Thyroid gland (tissue), 4 donors: ENCODE measurements around the gene VSTM1. TPM values are rescaled to one million over a fixed set of nuclear protein-coding genes. Genes with fewer than 3 reads are reported as not detected.
"Not testable (repeated sequence)": the region's sequence is repeated elsewhere in the genome, so short reads cannot be mapped to it uniquely, and the experiment has no call there.

Source experiments
- DNase-seq, 2 donors: peaks; one replicate each; pipeline ENCODE4 v3.0.0-alpha.2; 2019
- H3K27ac ChIP-seq, 3 donors: fragments of 200-600 bp; sonication (generic); 1 replicate in 2 of 3; 2 replicates in 1 of 3; pipeline ENCODE4 v1.5.1; 2016 to 2019; ENCODE audit warnings: mild to moderate bottlenecking in 1 of 3, moderate library complexity in 1 of 3
- H3K27me3 ChIP-seq: fragments of 200-600 bp; sonication (generic); one replicate; pipeline ENCODE4 v1.5.1; 2019
- H3K36me3 ChIP-seq, 2 donors: fragments of 200-600 bp; sonication (generic); one replicate each; pipeline ENCODE4 v1.5.1; 2016 to 2019
- H3K4me1 ChIP-seq, 2 donors: fragments of 200-600 bp; sonication (generic); one replicate each; pipeline ENCODE4 v1.5.1; 2017 to 2019
- H3K4me3 ChIP-seq, 3 donors: fragments of 200-600 bp; sonication (generic); replicated peaks in 1 of 3; 1 replicate in 2 of 3; 2 replicates in 1 of 3; pipeline ENCODE4 v1.5.1; 2016; ENCODE audit warnings: mild to moderate bottlenecking in 1 of 3
- H3K9me3 ChIP-seq: fragments of 200-600 bp; sonication (generic); one replicate; pipeline ENCODE4 v1.5.1; 2017
- CTCF ChIP-seq, 6 experiments: fragments of 200-600 bp in 3 of 6; fragments of 450-650 bp in 3 of 6; sonication (generic) in 3 of 6; IDR thresholded peaks; one replicate each; pipeline ENCODE4 v1.5.1; 2016 to 2019; ENCODE audit warnings: antibody characterized with exemption in 6 of 6, mild to moderate bottlenecking in 2 of 6, inconsistent platforms in 1 of 6, moderate library complexity in 1 of 6
- POLR2A ChIP-seq, 2 donors: fragments of 450-650 bp; IDR thresholded peaks; one replicate each; pipeline ENCODE4 v1.6.1; 2017; ENCODE audit warnings: antibody characterized with exemption in 2 of 2, mild to moderate bottlenecking in 2 of 2, moderate library complexity in 1 of 2
- WGBS, 2 donors: methylation state at CpG; one replicate each; pipeline ENCODE4 v1.1.5; 2017; 5-methylcytosine and 5-hydroxymethylcytosine counted together
- intact Hi-C: fragments of 100-400 bp; cut with DNase I; formaldehyde crosslinking; loops from one replicate; pipeline ENCODE4 v1.15.1; 2023
- total RNA-seq, 4 donors: library from RNA; depleted of rRNA; stranded (reverse); fragments of >200 nt; gene quantifications; one replicate each; pipeline ENCODE4 v1.2.3, GENCODE V29; 2016

Gene VSTM1
- total RNA-seq, 4 donors from 2014 or later, result not detected

- intact Hi-C loops, result no loop called here
- Histone ChIP-seq H3K4me3 (no peak overlapping the region), H3K9me3 (no peaks in the 10 kb centered on the region), H3K4me1 (peaks cover 15% of the 10 kb centered on the region in 2 donors), H3K27ac (no peak overlapping the region), H3K27me3 (peaks cover 4% of the 10 kb centered on the region), H3K36me3 (no peaks in the 10 kb centered on the region)
- 83 to 86% methylated on average over 12 of the region's 12 CpGs for WGBS, 2 donors
- no peak for DNase-seq
- TF ChIP-seq CTCF (IDR thresholded peaks at IDR 0.05), result no peak
- TF ChIP-seq POLR2A (IDR thresholded peaks at IDR 0.05), result no peak
These were observed 35.6 kb upstream of the VSTM1 start for GRCh38 chr19:54099190-54099902.

- Histone ChIP-seq H3K27ac (no peak overlapping the region), H3K27me3 (peaks cover 4% of the 10 kb centered on the region), H3K4me3 (no peak overlapping the region), H3K36me3 (no peaks in the 10 kb centered on the region), H3K4me1 (peaks cover 5 to 8% of the 10 kb centered on the region in 2 donors), H3K9me3 (no peaks in the 10 kb centered on the region)
- WGBS, 2 donors, result 13 to 17% methylated on average over 13 of the region's 14 CpGs
- intact Hi-C loops, result no loop called here
- TF ChIP-seq POLR2A (IDR thresholded peaks at IDR 0.05) (no peak), CTCF (IDR thresholded peaks at IDR 0.05) (no peak)
- DNase-seq, result no peak
These were observed 33.0 kb upstream of the VSTM1 start for GRCh38 chr19:54096617-54097106.

GRCh38 chr19:54095859-54096616 lies 32.3 kb upstream of the VSTM1 start:
- H3K4me1 ChIP-seq, H3K36me3 ChIP-seq, H3K27ac ChIP-seq, H3K27me3 ChIP-seq, H3K9me3 ChIP-seq, intact Hi-C loops: not testable (repeated sequence)
- peak overlapping the region in 1 of 3 donors; percentile 1 for H3K4me3 ChIP-seq
- WGBS, 2 donors, result 1 to 2% methylated on average over 20 to 27 of the region's 46 CpGs
- peak; percentile 25 to 42 for DNase-seq

- no peak for DNase-seq
- intact Hi-C loops, result no loop called here
- Histone ChIP-seq H3K4me3 (peak overlapping the region in 1 of 3 donors; percentile 1), H3K27me3 (peaks cover 4% of the 10 kb centered on the region), H3K27ac (no peak overlapping the region), H3K36me3 (no peaks in the 10 kb centered on the region), H3K4me1 (peaks cover 5 to 8% of the 10 kb centered on the region in 2 donors), H3K9me3 (no peaks in the 10 kb centered on the region)
- 44 to 75% methylated on average over 11 to 19 of the region's 22 CpGs for WGBS, 2 donors
- TF ChIP-seq CTCF (IDR thresholded peaks at IDR 0.05) (no peak), POLR2A (IDR thresholded peaks at IDR 0.05) (no peak)
These were observed 31.6 kb upstream of the VSTM1 start for GRCh38 chr19:54095136-54095858.

- Histone ChIP-seq H3K27me3 (peaks cover 4% of the 10 kb centered on the region), H3K4me1 (peaks cover 5 to 8% of the 10 kb centered on the region in 2 donors), H3K27ac (no peak overlapping the region), H3K4me3 (no peak overlapping the region), H3K9me3 (no peaks in the 10 kb centered on the region), H3K36me3 (no peaks in the 10 kb centered on the region)
- intact Hi-C loops, result no loop called here
- TF ChIP-seq CTCF (IDR thresholded peaks at IDR 0.05) (no peak), POLR2A (IDR thresholded peaks at IDR 0.05) (no peak)
- DNase-seq, result no peak
- 83 to 86% methylated on average over 17 of the region's 17 CpGs for WGBS, 2 donors
These were observed 30.8 kb upstream of the VSTM1 start for GRCh38 chr19:54094426-54095000.
